Endothelial cell of hepatic sinusoid (primary cell): Measurements from ENCODE around the gene NPLOC4.

Experiments
- in situ Hi-C: cut with HindIII; loops from 2 replicates; pipeline ENCODE4 v1.10.0; 2017; ENCODE audit warnings: low sequenced_read_pairs

Gene NPLOC4

DNA sequence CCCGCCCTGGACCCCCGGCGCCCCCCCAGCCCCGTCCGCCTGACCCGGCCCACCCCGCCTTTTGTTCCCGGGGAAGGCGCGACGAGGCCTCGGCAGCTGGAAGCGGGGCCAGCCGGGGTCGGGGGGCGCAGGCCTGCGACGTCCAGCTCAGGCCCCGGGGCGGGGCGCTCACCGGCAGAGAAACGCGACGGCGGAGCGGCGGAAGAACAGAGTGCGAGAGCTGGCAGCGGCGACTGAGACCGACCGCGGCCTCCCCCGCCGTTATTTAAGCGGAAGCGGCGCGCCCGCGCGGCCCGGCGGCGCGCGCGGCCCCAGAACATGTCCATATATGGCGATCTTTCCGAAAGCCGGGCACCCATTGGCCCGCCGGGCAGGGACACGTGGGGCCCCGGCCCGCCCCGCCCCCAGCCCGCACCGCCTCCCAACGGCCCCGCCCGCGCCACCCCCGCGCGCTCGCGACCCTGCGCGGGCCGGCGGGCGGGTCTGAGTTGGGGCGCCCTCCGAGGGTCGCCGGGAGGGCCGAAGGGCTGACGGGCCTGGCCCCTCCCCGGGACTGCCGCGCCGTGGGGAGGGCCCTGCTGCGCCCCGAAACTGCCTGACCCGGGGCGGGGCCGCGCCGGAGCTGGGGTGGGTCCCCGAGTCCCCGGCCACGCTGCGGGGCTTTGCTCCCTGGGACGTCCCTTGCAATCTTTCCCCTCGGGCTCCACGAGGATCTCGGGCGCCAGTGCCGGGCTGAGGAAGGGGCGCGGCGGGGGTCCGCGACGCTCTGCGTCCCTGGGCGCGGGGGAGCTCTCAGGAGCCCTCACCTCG is 124.1 kb downstream of the NPLOC4 start, which contains the start of gene ACTG1:
TSS of gene ACTG1 (minus strand) at position 238 of the 810 bp plus-strand sequence. CDS start 445 bp downstream, outside the sequence.
- in situ Hi-C loops = loop anchor here (5.0 to 10.0 kb wide), 4 partner anchors 55 to 228 kb away; no protein-coding TSS in a partner anchor

DNA sequence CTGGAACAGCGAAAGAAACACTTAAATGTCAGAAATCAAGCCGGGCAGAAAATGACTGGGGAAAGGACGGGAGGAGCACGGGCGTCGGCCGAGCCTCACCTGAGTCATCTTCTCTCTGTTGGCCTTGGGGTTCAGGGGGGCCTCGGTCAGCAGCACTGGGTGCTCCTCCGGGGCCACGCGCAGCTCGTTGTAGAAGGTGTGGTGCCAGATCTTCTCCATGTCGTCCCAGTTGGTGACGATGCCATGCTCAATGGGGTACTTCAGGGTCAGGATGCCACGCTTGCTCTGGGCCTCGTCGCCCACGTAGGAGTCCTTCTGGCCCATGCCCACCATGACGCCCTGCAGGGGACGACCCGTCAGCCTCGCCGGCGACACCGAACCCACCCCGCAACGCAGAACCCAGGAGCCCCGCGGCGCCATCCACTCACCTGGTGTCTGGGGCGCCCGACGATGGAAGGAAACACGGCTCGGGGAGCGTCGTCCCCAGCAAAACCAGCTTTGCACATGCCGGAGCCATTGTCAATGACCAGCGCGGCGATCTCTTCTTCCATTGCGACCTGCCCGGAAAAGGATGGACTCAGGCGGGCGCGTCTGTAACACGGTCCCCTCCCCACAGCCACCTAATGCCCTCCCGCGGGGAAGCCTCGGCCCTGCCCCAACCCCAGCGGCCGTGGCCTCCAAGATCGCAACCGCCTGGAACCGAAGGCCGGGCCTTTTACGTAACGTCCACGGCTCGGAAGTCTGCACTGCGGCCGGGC is 124.9 kb downstream of the NPLOC4 start:
- in situ Hi-C loops = loop anchor here (5.0 to 10.0 kb wide), 4 partner anchors 55 to 227 kb away; no protein-coding TSS in a partner anchor

- in situ Hi-C loops = loop anchor here (5.0 to 10.0 kb wide), 4 partner anchors 54 to 227 kb away; no protein-coding TSS in a partner anchor
Measured at GRCh38 chr17:81511554-81511803, 125.4 kb downstream of the NPLOC4 start.

DNA sequence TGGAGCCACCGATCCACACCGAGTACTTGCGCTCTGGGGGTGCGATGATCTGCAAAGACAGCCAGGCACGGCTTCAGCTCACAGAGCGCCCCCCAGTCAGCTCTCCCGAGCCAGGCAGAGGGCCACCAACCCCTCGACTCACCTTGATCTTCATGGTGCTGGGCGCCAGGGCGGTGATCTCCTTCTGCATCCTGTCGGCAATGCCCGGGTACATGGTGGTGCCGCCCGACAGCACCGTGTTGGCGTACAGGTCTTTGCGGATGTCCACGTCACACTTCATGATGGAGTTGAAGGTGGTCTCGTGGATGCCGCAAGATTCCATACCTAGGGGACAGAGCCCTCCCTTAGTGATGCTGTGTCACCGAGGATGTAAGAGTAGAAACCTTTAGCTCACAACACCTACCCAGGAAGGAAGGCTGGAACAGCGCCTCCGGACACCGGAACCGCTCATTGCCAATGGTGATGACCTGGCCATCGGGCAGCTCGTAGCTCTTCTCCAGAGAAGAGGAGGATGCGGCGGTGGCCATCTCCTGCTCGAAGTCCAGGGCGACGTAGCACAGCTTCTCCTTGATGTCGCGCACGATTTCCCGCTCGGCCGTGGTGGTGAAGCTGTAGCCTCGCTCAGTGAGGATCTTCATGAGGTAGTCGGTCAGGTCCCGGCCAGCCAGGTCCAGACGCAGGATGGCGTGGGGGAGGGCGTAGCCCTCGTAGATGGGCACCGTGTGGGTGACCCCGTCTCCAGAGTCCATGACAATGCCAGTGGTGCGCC is 125.9 kb downstream of the NPLOC4 start:
- in situ Hi-C loops = loop anchor here (5.0 to 10.0 kb wide), 4 partner anchors 54 to 226 kb away; no protein-coding TSS in a partner anchor

DNA sequence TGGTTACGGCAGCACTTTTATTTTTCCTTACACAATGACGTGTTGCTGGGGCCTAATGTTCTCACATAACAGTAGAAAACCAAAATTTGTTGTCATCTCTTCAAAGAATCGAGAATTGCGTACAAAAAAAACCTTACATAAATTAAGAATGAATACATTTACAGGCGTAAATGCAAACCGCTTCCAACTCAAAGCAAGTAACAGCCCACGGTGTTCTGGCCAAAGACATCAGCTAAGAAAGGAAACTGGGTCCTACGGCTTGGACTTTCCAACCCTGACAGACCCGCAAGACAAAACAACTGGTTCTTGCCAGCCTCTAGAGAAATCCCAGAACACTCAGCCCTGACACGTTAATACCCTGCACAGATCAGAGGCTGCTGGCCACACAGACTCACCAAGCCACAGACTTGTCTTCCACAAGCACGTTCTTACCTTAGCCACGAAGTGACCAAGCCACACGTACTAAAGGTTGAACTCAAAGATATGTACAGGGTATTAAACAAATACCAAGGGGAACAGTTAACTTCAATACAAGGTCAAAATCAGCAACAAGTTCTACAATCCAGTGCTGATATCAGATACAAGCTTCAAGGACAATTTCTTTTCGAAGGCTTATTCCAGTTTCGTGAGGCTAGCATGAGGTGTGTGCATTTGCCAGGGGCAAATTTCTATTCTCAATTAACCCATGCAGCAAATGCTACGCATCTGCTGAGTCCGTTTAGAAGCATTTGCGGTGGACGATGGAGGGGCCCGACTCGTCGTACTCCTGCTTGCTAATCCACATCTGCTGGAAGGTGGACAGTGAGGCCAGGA is 126.7 kb downstream of the NPLOC4 start:
- in situ Hi-C loops = loop anchor here (5.0 to 10.0 kb wide), 4 partner anchors 53 to 225 kb away; no protein-coding TSS in a partner anchor

DNA sequence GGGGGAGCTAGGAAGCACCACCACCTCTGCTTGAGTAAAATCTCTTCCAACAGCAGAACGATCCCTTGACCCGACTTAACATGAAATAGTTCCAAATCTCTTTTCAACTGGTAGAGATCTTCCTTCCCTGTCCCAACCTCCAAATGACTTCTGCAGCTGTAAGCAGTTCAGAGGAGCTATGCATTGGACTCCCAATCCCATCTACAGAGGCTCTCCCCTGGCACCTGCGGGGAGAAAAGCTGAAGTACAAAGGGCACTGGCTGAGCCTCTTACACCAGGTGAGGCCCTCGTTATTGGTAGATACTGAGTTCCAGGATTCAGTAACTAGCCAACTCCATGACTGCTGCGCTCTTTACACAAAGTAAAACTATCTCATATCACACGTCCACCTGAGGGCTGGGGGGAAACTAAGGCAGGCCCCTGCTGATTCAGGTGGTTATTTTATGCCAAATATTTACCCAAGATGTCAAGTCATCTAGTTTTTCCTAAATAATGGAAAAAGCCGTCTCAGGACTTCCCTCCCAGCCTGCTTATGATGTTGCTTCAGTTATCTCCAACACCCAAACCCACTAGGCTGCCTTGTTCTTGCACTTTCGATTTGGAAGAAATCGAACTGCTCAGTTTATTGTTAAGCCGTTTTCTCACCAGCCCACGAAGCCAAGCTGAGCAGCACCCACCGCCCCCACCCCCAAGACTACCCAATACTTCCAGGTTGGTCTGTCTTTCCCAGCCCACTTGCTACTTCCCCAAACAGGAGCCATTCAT is 127.5 kb downstream of the NPLOC4 start:
- in situ Hi-C loops = no loop called here

- in situ Hi-C loops = no loop called here
Measured at GRCh38 chr17:81508639-81509206, 128.2 kb downstream of the NPLOC4 start.
